HL-60 (cell line): Measurements from ENCODE around the gene DNMT3A.

Experiments used
- DNase-seq, 2 experiments: peaks; one replicate each; pipeline ENCODE4 v3.0.0-alpha.2; 2010 to 2020; ENCODE audit warnings: low read depth in 1 of 2, low spot score in 1 of 2
- H3K27ac ChIP-seq: fragments of 250-450 bp; sonication (Bioruptor Pico); replicated peaks from 2 replicates; pipeline ENCODE4 v1.5.1; 2020; ENCODE audit warnings: mild to moderate bottlenecking, moderate library complexity
- H3K27me3 ChIP-seq: fragments of 250-450 bp; sonication (Bioruptor Pico); 2 replicates; pipeline ENCODE4 v1.5.1; 2021; ENCODE audit warnings: mild to moderate bottlenecking, moderate library complexity; ENCODE audit not compliant: insufficient read depth, poor library complexity, severe bottlenecking
- H3K4me3 ChIP-seq: replicated peaks from 2 replicates; pipeline ENCODE4 v1.5.1; 2011; ENCODE audit warnings: mild to moderate bottlenecking, control low read depth, low read length; ENCODE audit not compliant: insufficient read depth
- CTCF ChIP-seq: IDR thresholded peaks from one replicate; pipeline ENCODE4 v1.5.1; 2011; ENCODE audit warnings: low read length, control low read depth, inconsistent platforms; ENCODE audit not compliant: insufficient read depth
- GABPA ChIP-seq: IDR thresholded peaks from 2 replicates; pipeline ENCODE4 v1.6.1; 2012; ENCODE audit warnings: low read depth
- POLR2AphosphoS5 ChIP-seq: IDR thresholded peaks from 2 replicates; pipeline ENCODE4 v1.6.1; 2012; ENCODE audit warnings: low read depth
- REST ChIP-seq: IDR thresholded peaks from 2 replicates; pipeline ENCODE4 v1.6.1; 2012; ENCODE audit warnings: low read depth; ENCODE audit not compliant: insufficient replicate concordance
- SPI1 ChIP-seq: IDR thresholded peaks from 2 replicates; pipeline ENCODE4 v1.6.1; 2012; ENCODE audit warnings: low read depth, mild to moderate bottlenecking, borderline replicate concordance

The DNMT3A gene

GRCh38 chr2:25369876-25370275 lies 28.2 kb upstream of the DNMT3A start:
- H3K27me3 ChIP-seq = no peaks in the 10 kb centered on the region
- no peak overlapping the region for H3K4me3 ChIP-seq
- TF ChIP-seq SPI1 (no peak), GABPA (no peak), CTCF (no peak), POLR2AphosphoS5 (no peak), REST (no peak)
- no peak for DNase-seq
- no peak overlapping the region for H3K27ac ChIP-seq

- DNase-seq = no peak
- no peak for TF ChIP-seq GABPA
- TF ChIP-seq CTCF = no peak
- no peak for TF ChIP-seq SPI1
- TF ChIP-seq REST = no peak
- no peak for TF ChIP-seq POLR2AphosphoS5
- Histone ChIP-seq H3K27me3 (no peaks in the 10 kb centered on the region), H3K27ac (no peak overlapping the region), H3K4me3 (no peak overlapping the region)
Measured at GRCh38 chr2:25369439-25369838, 27.7 kb upstream of the DNMT3A start.

GRCh38 chr2:25368660-25369059 lies 26.9 kb upstream of the DNMT3A start:
- Histone ChIP-seq H3K4me3 (no peak overlapping the region), H3K27me3 (no peaks in the 10 kb centered on the region), H3K27ac (no peak overlapping the region)
- TF ChIP-seq GABPA (no peak), REST (no peak), SPI1 (no peak), POLR2AphosphoS5 (no peak), CTCF (no peak)
- no peak for DNase-seq
